CD4-positive, alpha-beta T cell (primary cell): ENCODE data around the gene LEF1. TPM values are rescaled to one million over a fixed set of nuclear protein-coding genes. Genes with fewer than 3 reads are reported as not detected.

Experiments
- ATAC-seq: fragments of 200-7000 bp; cut with Tn5 transposase; one replicate; pipeline ENCODE4 v1.10.0; 2022; ENCODE audit warnings: mild to moderate bottlenecking; ENCODE audit not compliant: poor library complexity
- CTCF ChIA-PET: fragments of 350-600 bp; sonication (Branson Sonifier 250); formaldehyde crosslinking; loops from one replicate; lab custom pipeline; 2021; ENCODE audit warnings: antibody characterized with exemption, inconsistent platforms; lab: Charles Lee
- POLR2A ChIA-PET: fragments of 350-600 bp; sonication (Branson Sonifier 250); formaldehyde crosslinking; loops from one replicate; lab custom pipeline; 2021; ENCODE audit warnings: antibody characterized with exemption, inconsistent platforms; lab: Charles Lee
- DNase-seq, 14 experiments: peaks; one replicate each; pipeline ENCODE4 v3.0.0-alpha.2; 2013 to 2020; ENCODE audit warnings: mixed read lengths in 2 of 14
- H3K27ac ChIP-seq, 2 donors: one replicate each; pipeline versions ENCODE4 v1.5.1 to v1.7.0; 2013; ENCODE audit warnings: low read length in 2 of 2, low read depth in 1 of 2, mild to moderate bottlenecking in 1 of 2
- H3K27me3 ChIP-seq, 2 experiments: 1 replicate in 1 of 2; 2 replicates in 1 of 2; pipeline versions ENCODE4 v1.6.1 to v1.7.0; 2013; ENCODE audit warnings: low read length in 2 of 2, control low read depth in 1 of 2, mild to moderate bottlenecking in 1 of 2, moderate library complexity in 1 of 2; ENCODE audit not compliant: insufficient read depth in 2 of 2, control insufficient read depth in 1 of 2
- H3K36me3 ChIP-seq: one replicate; pipeline ENCODE4 v1.6.1; 2013; ENCODE audit warnings: low read length, control low read depth; ENCODE audit not compliant: insufficient read depth
- H3K4me1 ChIP-seq: one replicate; pipeline ENCODE4 v1.6.1; 2013; ENCODE audit warnings: low read length, control low read depth; ENCODE audit not compliant: insufficient read depth
- H3K4me3 ChIP-seq: one replicate; pipeline ENCODE4 v1.5.1; 2013; ENCODE audit warnings: mild to moderate bottlenecking, low read length, moderate library complexity
- H3K9me3 ChIP-seq, 2 experiments: 1 replicate in 1 of 2; 2 replicates in 1 of 2; pipeline versions ENCODE4 v1.6.1 to v1.7.0; 2013; ENCODE audit warnings: low read length in 2 of 2, mild to moderate bottlenecking in 2 of 2, control low read depth in 1 of 2, moderate library complexity in 1 of 2; ENCODE audit not compliant: control insufficient read depth in 1 of 2, insufficient read depth in 1 of 2
- H3K27ac Mint-ChIP-seq: one replicate; pipeline ENCODE4 v1.8.0; 2020; ENCODE audit warnings: mixed read lengths
- H3K27me3 Mint-ChIP-seq: one replicate; pipeline ENCODE4 v1.8.0; 2021; ENCODE audit warnings: mixed read lengths
- H3K36me3 Mint-ChIP-seq: one replicate; pipeline ENCODE4 v1.8.0; 2021; ENCODE audit warnings: low read depth, mixed read lengths
- H3K4me1 Mint-ChIP-seq: one replicate; pipeline ENCODE4 v1.8.0; 2021; ENCODE audit warnings: low read depth, mixed read lengths
- H3K4me3 Mint-ChIP-seq: one replicate; pipeline ENCODE4 v1.8.0; 2020; ENCODE audit warnings: mild to moderate bottlenecking, mixed read lengths
- H3K9me3 Mint-ChIP-seq: one replicate; pipeline ENCODE4 v1.8.0; 2020; ENCODE audit warnings: mixed read lengths
- CTCF ChIP-seq: fragments of 200-600 bp; IDR thresholded peaks from one replicate; pipeline ENCODE4 v1.8.0; 2022; ENCODE audit warnings: antibody characterized with exemption, mild to moderate bottlenecking
- intact Hi-C, 2 experiments: fragments of 100-400 bp; cut with DNase I in 1 of 2; cut with micrococcal nuclease in 1 of 2; formaldehyde crosslinking; loops; one replicate each; pipeline versions ENCODE4 v1.15.1 to v1.9.0; 2023 to 2025; cut with DNase I, micrococcal nuclease
- total RNA-seq, 174 experiments: library from RNA in 2 of 174; stranded (reverse) in 2 of 174; gene quantifications; one replicate each; pipeline ENCODE4 v1.2.3 and lab custom pipeline; 2021 to 2026

LEF1 gene
- total RNA-seq, 2 experiments from 2014 or later = 409 to 438 TPM

- ChIA-PET CTCF (interaction anchor here (1.1 to 4.4 kb wide), 5 partner anchors 17 to 512 kb away, joined by 4 to 26 read pairs (median 8); no protein-coding TSS in a partner anchor), POLR2A (interaction anchor here (0.7 to 4.3 kb wide), 12 partner anchors 12 to 512 kb away, joined by 3 to 27 read pairs (median 4); no protein-coding TSS in a partner anchor)
- Histone ChIP-seq H3K27me3 (no peaks in the 10 kb centered on the region), H3K4me1 (peaks cover 53% of the 10 kb centered on the region), H3K36me3 (peaks cover 73% of the 10 kb centered on the region), H3K27ac (peak overlapping the region in 1 of 2 donors; percentile 38), H3K4me3 (no peak overlapping the region), H3K9me3 (no peaks in the 10 kb centered on the region)
- intact Hi-C loops = loop anchor here in 1 of 2 experiments (1.0 kb wide), 1 partner anchor 511 kb away; no protein-coding TSS in a partner anchor
- DNase-seq = no peak
- no peak for ATAC-seq
- Mint-ChIP-seq H3K27ac (peak overlapping the region; percentile 93), H3K27me3 (no peaks in the 10 kb centered on the region), H3K4me3 (no peak overlapping the region), H3K4me1 (peaks cover 90% of the 10 kb centered on the region), H3K9me3 (no peaks in the 10 kb centered on the region), H3K36me3 (peaks cover 93% of the 10 kb centered on the region)
- no peak for TF ChIP-seq CTCF
Observed at GRCh38 chr4:108060686-108061321, 107.9 kb downstream of the LEF1 start.

GRCh38 chr4:108060164-108060563 lies 108.6 kb downstream of the LEF1 start:
- Mint-ChIP-seq H3K36me3 (peaks cover 95% of the 10 kb centered on the region), H3K4me1 (peaks cover 94% of the 10 kb centered on the region), H3K27ac (peak overlapping the region; percentile 93), H3K4me3 (no peak overlapping the region), H3K9me3 (no peaks in the 10 kb centered on the region), H3K27me3 (no peaks in the 10 kb centered on the region)
- peak overlapping the region in 1 of 2 donors; percentile 38 for H3K27ac ChIP-seq
- DNase-seq = peak in 3 of 14 experiments; percentile 42 to 48 (median 48)
- ATAC-seq = no peak
- ChIA-PET POLR2A (interaction anchor here (0.9 to 4.3 kb wide), 14 partner anchors 11 to 512 kb away, joined by 3 to 27 read pairs (median 4); partner anchors contain the start of gene LEF1), CTCF (interaction anchor here (1.1 to 4.4 kb wide), 4 partner anchors 29 to 512 kb away, joined by 5 to 26 read pairs (median 9); no protein-coding TSS in a partner anchor)
- H3K4me1 ChIP-seq = peaks cover 52% of the 10 kb centered on the region
- no peaks in the 10 kb centered on the region for H3K27me3 ChIP-seq
- peaks cover 69% of the 10 kb centered on the region for H3K36me3 ChIP-seq
- no peak overlapping the region for H3K4me3 ChIP-seq
- peak; percentile 12 for TF ChIP-seq CTCF
- intact Hi-C loops = loop anchor here in 1 of 2 experiments (1.0 kb wide), 1 partner anchor 512 kb away; no protein-coding TSS in a partner anchor
- no peaks in the 10 kb centered on the region for H3K9me3 ChIP-seq

GRCh38 chr4:108058685-108059440 lies 109.9 kb downstream of the LEF1 start:
- peaks cover 95% of the 10 kb centered on the region for H3K4me1 Mint-ChIP-seq
- H3K9me3 Mint-ChIP-seq = no peaks in the 10 kb centered on the region
- no peak overlapping the region for H3K4me3 Mint-ChIP-seq
- POLR2A ChIA-PET = interaction anchor here (0.5 to 4.3 kb wide), 13 partner anchors 10 to 113 kb away, joined by 3 to 27 read pairs (median 4); partner anchors contain the start of gene LEF1
- DNase-seq = no peak
- no peaks in the 10 kb centered on the region for H3K9me3 ChIP-seq
- H3K27ac Mint-ChIP-seq = peak overlapping the region; percentile 93
- H3K4me1 ChIP-seq = peaks cover 50% of the 10 kb centered on the region
- H3K36me3 Mint-ChIP-seq = peaks cover 95% of the 10 kb centered on the region
- intact Hi-C loops = no loop called here
- H3K27ac ChIP-seq = peak overlapping the region in 1 of 2 donors; percentile 25
- H3K27me3 Mint-ChIP-seq = no peaks in the 10 kb centered on the region
- H3K36me3 ChIP-seq = peaks cover 68% of the 10 kb centered on the region
- CTCF ChIA-PET = interaction anchor here (0.7 to 4.4 kb wide), 4 partner anchors 28 to 512 kb away, joined by 3 to 26 read pairs (median 6); no protein-coding TSS in a partner anchor
- no peak for ATAC-seq
- no peak for TF ChIP-seq CTCF
- H3K4me3 ChIP-seq = no peak overlapping the region
- H3K27me3 ChIP-seq = no peaks in the 10 kb centered on the region
